Activated CD8-positive, alpha-beta T cell treated with anti-CD3 and anti-CD28 coated beads for 36 hours (primary cell): Measurements from ENCODE around the gene IL32. TPM values are rescaled to one million over a fixed set of nuclear protein-coding genes. Genes with fewer than 3 reads are reported as not detected.
"Not testable (repeated sequence)": the region's sequence is repeated elsewhere in the genome, so short reads cannot be mapped to it uniquely, and the experiment has no call there.

Experiments
- ATAC-seq: fragments of 200-7000 bp; cut with Tn5 transposase; one replicate; pipeline ENCODE4 v1.10.0; 2021; ENCODE audit warnings: mild to moderate bottlenecking, moderate library complexity
- CTCF ChIA-PET: fragments of 350-600 bp; sonication (Branson Sonifier 250); formaldehyde crosslinking; loops from one replicate; lab custom pipeline; 2021; ENCODE audit warnings: antibody characterized with exemption; lab: Charles Lee
- POLR2A ChIA-PET: fragments of 350-600 bp; sonication (Branson Sonifier 250); formaldehyde crosslinking; loops from one replicate; lab custom pipeline; 2021; ENCODE audit warnings: antibody characterized with exemption; lab: Charles Lee
- DNase-seq: peaks from one replicate; pipeline ENCODE4 v3.0.0-alpha.2; 2020
- H3K27ac Mint-ChIP-seq: one replicate; pipeline ENCODE4 v1.8.0; 2021; ENCODE audit warnings: mild to moderate bottlenecking, mixed read lengths
- H3K27me3 Mint-ChIP-seq: one replicate; pipeline ENCODE4 v1.8.0; 2021; ENCODE audit warnings: mixed read lengths
- H3K36me3 Mint-ChIP-seq: one replicate; pipeline ENCODE4 v1.8.0; 2021; ENCODE audit warnings: low read depth, mixed read lengths
- H3K4me1 Mint-ChIP-seq: one replicate; pipeline ENCODE4 v1.8.0; 2021; ENCODE audit warnings: low read depth, mixed read lengths
- H3K4me3 Mint-ChIP-seq: one replicate; pipeline ENCODE4 v1.8.0; 2021; ENCODE audit warnings: mild to moderate bottlenecking, moderate library complexity, mixed read lengths
- H3K9me3 Mint-ChIP-seq: one replicate; pipeline ENCODE4 v1.8.0; 2021; ENCODE audit warnings: mixed read lengths
- CTCF ChIP-seq: fragments of 200-600 bp; IDR thresholded peaks from one replicate; pipeline ENCODE4 v1.8.0; 2022; ENCODE audit warnings: antibody characterized with exemption, mild to moderate bottlenecking
- intact Hi-C: fragments of 100-400 bp; cut with micrococcal nuclease; formaldehyde crosslinking; loops from one replicate; pipeline ENCODE4 v1.10.0; 2022
- total RNA-seq, 2 experiments: library from RNA; stranded (reverse); gene quantifications; one replicate each; pipeline ENCODE4 v1.2.3, GENCODE V29; 2021

The IL32 gene
- total RNA-seq, 2 experiments from 2014 or later, result 971 to 974 TPM

GRCh38 chr16:3073448-3073847, 8.0 kb downstream of the IL32 start:
- TF ChIP-seq CTCF, result no peak
- no peaks in the 10 kb centered on the region for H3K27me3 Mint-ChIP-seq
- H3K9me3 Mint-ChIP-seq, result peaks cover 9% of the 10 kb centered on the region
- intact Hi-C loops, result no loop called here
- peaks cover 29% of the 10 kb centered on the region for H3K36me3 Mint-ChIP-seq
- POLR2A ChIA-PET, result interaction anchor here (5.1 to 5.7 kb wide), 2 partner anchors 7 to 15 kb away, joined by 27 to 49 read pairs; partner anchors contain the start of gene IL32
- CTCF ChIA-PET, result no interaction called here
- H3K27ac Mint-ChIP-seq, result peak overlapping the region; percentile 97
- peak overlapping the region; percentile 60 for H3K4me3 Mint-ChIP-seq
- no peak for ATAC-seq
- DNase-seq, result no peak
- H3K4me1 Mint-ChIP-seq, result peaks cover 80% of the 10 kb centered on the region

- peak; percentile 75 for ATAC-seq
- TF ChIP-seq CTCF, result no peak
- peak overlapping the region; percentile 97 for H3K27ac Mint-ChIP-seq
- peaks cover 75% of the 10 kb centered on the region for H3K4me1 Mint-ChIP-seq
- H3K4me3 Mint-ChIP-seq, result peak overlapping the region; percentile 60
- DNase-seq, result peak; percentile 93
- peaks cover 18% of the 10 kb centered on the region for H3K9me3 Mint-ChIP-seq
- ChIA-PET CTCF (interaction anchor here (0.8 to 5.1 kb wide), 8 partner anchors 10 to 55 kb away, joined by 3 to 23 read pairs (median 4); partner anchors contain the start of genes IL32 and ZSCAN10), POLR2A (interaction anchor here (0.7 to 5.7 kb wide), 13 partner anchors 9 to 184 kb away, joined by 3 to 49 read pairs (median 4); partner anchors contain the start of genes IL32 and ZNF213)
- intact Hi-C loops, result no loop called here
- H3K27me3 Mint-ChIP-seq, result no peaks in the 10 kb centered on the region
- H3K36me3 Mint-ChIP-seq, result peaks cover 26% of the 10 kb centered on the region
Observed at GRCh38 chr16:3074860-3075522, 9.6 kb downstream of the IL32 start.

GRCh38 chr16:3075523-3075915, 10.1 kb downstream of the IL32 start:
- intact Hi-C loops, result no loop called here
- H3K27me3 Mint-ChIP-seq, result no peaks in the 10 kb centered on the region
- POLR2A ChIA-PET, result interaction anchor here (0.7 to 5.7 kb wide), 10 partner anchors 9 to 183 kb away, joined by 3 to 49 read pairs (median 4); partner anchors contain the start of gene IL32
- DNase-seq, result no peak
- TF ChIP-seq CTCF, result no peak
- peak; percentile 11 for ATAC-seq
- peak overlapping the region; percentile 97 for H3K27ac Mint-ChIP-seq
- H3K4me3 Mint-ChIP-seq, result peak overlapping the region; percentile 60
- peaks cover 70% of the 10 kb centered on the region for H3K4me1 Mint-ChIP-seq
- peaks cover 19% of the 10 kb centered on the region for H3K9me3 Mint-ChIP-seq
- CTCF ChIA-PET, result interaction anchor here (0.9 to 5.1 kb wide), 8 partner anchors 11 to 54 kb away, joined by 3 to 23 read pairs (median 4); partner anchors contain the start of genes IL32 and ZSCAN10
- H3K36me3 Mint-ChIP-seq, result peaks cover 23% of the 10 kb centered on the region

GRCh38 chr16:3075946-3076345, 10.5 kb downstream of the IL32 start:
- intact Hi-C loops, result not testable (repeated sequence)
- peak overlapping the region; percentile 60 for H3K4me3 Mint-ChIP-seq
- H3K9me3 Mint-ChIP-seq, result peaks cover 22% of the 10 kb centered on the region

GRCh38 chr16:3076577-3076976, 11.1 kb downstream of the IL32 start:
- DNase-seq (no peak), ATAC-seq (no peak)
- no peaks in the 10 kb centered on the region for H3K27me3 Mint-ChIP-seq
- intact Hi-C loops, result no loop called here
- H3K36me3 Mint-ChIP-seq, result peaks cover 25% of the 10 kb centered on the region
- H3K4me1 Mint-ChIP-seq, result peaks cover 67% of the 10 kb centered on the region
- peak overlapping the region; percentile 97 for H3K27ac Mint-ChIP-seq
- no peak for TF ChIP-seq CTCF
- CTCF ChIA-PET, result interaction anchor here (0.9 to 5.1 kb wide), 10 partner anchors 12 to 74 kb away, joined by 3 to 23 read pairs (median 4); partner anchors contain the start of gene ZSCAN10
- H3K9me3 Mint-ChIP-seq, result peaks cover 25% of the 10 kb centered on the region
- POLR2A ChIA-PET, result interaction anchor here (0.9 to 5.7 kb wide), 10 partner anchors 10 to 177 kb away, joined by 3 to 49 read pairs (median 4); partner anchors contain the start of gene IL32
- peak overlapping the region; percentile 50 for H3K4me3 Mint-ChIP-seq

More at GRCh38 chr16:3075946-3076345, 10.5 kb downstream of the IL32 start:
- ATAC-seq, H3K27me3 Mint-ChIP-seq, DNase-seq: not testable (repeated sequence)
- POLR2A ChIA-PET, result interaction anchor here (0.7 to 5.7 kb wide), 11 partner anchors 10 to 183 kb away, joined by 3 to 49 read pairs (median 4); partner anchors contain the start of gene IL32
- H3K4me1 Mint-ChIP-seq, result peaks cover 69% of the 10 kb centered on the region
- peak overlapping the region; percentile 97 for H3K27ac Mint-ChIP-seq
- CTCF ChIA-PET, result interaction anchor here (0.9 to 5.1 kb wide), 7 partner anchors 13 to 54 kb away, joined by 3 to 23 read pairs (median 5); partner anchors contain the start of gene ZSCAN10
- peaks cover 25% of the 10 kb centered on the region for H3K36me3 Mint-ChIP-seq
